Activated naive CD8-positive, alpha-beta T cell treated with anti-CD3 and anti-CD28 coated beads, Interleukin-2, amount 50 U/mL, for 16 hours (primary cell): ENCODE measurements around the gene APC2.
"Not testable (repeated sequence)": the region's sequence is repeated elsewhere in the genome, so short reads cannot be mapped to it uniquely, and the experiment has no call there.

ENCODE experiments used
- DNase-seq: peaks from one replicate; pipeline ENCODE4 v3.0.0-alpha.2; 2020; ENCODE audit warnings: low read depth, low spot score

The APC2 gene

GRCh38 chr19:1466018-1466460 lies 16.1 kb downstream of the APC2 start:
- no peak for DNase-seq

- no peak for DNase-seq
These were observed 16.7 kb downstream of the APC2 start for GRCh38 chr19:1466461-1467214.

DNA sequence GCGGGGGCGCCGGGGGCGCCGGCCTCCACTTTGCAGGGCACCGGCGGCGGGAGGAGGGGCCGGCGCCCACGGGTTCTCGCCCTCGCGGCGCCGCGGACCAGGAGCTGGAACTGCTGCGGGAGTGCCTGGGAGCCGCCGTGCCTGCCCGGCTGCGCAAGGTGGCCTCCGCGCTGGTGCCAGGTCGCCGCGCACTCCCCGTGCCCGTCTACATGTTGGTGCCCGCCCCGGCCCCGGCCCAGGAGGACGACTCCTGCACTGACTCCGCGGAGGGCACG lies 17.2 kb downstream of the APC2 start:
- no peak for DNase-seq

GRCh38 chr19:1467490-1468273 lies 17.8 kb downstream of the APC2 start:
- no peak for DNase-seq

DNA sequence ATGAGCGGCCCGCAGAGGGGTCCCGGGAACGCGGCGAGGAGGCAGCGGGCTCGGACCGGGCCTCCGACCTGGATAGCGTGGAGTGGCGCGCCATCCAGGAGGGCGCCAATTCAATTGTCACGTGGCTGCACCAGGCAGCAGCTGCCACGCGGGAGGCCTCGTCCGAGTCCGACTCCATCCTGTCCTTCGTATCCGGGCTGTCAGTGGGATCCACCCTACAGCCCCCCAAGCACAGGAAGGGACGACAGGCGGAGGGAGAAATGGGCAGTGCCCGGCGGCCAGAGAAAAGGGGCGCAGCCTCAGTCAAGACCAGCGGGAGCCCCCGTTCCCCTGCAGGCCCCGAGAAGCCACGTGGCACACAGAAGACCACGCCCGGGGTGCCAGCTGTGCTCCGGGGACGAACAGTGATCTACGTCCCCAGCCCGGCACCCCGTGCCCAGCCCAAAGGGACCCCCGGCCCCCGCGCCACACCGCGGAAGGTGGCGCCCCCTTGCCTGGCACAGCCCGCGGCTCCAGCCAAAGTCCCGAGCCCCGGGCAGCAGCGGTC lies 18.4 kb downstream of the APC2 start:
- DNase-seq, result no peak

DNA sequence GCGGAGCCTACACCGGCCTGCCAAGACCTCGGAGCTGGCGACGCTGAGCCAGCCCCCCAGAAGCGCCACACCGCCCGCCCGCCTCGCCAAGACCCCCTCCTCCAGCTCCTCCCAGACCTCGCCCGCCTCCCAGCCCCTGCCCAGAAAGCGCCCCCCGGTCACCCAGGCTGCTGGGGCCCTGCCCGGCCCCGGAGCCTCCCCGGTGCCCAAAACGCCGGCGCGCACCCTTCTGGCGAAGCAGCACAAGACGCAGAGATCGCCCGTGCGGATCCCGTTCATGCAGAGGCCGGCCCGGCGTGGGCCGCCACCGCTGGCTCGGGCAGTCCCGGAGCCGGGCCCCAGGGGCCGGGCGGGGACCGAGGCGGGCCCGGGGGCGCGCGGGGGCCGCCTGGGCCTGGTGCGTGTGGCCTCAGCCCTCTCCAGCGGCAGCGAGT lies 18.9 kb downstream of the APC2 start:
- no peak for DNase-seq

DNA sequence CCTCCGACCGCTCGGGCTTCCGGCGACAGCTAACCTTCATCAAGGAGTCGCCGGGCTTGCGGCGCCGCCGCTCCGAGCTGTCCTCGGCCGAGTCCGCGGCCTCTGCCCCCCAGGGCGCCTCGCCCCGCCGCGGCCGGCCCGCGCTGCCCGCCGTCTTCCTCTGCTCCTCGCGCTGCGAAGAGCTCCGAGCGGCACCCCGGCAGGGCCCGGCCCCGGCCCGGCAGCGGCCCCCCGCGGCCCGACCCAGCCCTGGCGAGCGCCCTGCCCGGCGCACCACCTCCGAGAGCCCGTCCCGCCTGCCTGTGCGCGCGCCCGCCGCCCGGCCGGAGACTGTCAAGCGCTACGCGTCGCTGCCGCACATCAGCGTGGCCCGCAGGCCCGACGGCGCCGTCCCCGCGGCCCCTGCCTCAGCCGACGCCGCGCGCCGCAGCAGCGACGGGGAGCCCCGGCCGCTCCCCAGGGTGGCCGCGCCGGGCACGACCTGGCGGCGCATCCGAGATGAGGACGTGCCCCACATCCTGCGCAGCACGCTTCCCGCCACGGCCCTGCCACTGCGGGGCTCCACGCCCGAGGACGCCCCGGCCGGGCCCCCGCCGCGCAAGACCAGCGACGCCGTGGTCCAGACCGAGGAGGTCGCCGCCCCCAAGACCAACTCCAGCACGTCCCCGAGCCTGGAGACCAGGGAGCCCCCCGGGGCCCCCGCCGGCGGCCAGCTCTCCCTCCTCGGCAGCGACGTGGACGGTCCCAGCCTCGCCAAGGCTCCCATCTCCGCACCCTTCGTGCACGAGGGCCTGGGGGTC lies 19.5 kb downstream of the APC2 start:
- DNase-seq, result no peak

DNA sequence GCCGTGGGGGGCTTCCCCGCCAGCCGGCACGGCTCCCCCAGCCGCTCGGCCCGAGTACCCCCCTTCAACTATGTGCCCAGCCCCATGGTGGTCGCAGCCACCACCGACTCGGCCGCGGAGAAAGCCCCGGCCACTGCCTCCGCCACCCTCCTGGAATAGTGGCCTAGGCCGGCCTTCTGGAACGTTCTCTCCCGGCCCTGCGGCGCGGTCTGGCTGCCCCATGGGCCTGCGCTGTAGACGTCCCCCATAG lies 20.1 kb downstream of the APC2 start:
- DNase-seq, result no peak

GRCh38 chr19:1470305-1471009 lies 20.5 kb downstream of the APC2 start:
- DNase-seq, result peak; percentile 51

DNA sequence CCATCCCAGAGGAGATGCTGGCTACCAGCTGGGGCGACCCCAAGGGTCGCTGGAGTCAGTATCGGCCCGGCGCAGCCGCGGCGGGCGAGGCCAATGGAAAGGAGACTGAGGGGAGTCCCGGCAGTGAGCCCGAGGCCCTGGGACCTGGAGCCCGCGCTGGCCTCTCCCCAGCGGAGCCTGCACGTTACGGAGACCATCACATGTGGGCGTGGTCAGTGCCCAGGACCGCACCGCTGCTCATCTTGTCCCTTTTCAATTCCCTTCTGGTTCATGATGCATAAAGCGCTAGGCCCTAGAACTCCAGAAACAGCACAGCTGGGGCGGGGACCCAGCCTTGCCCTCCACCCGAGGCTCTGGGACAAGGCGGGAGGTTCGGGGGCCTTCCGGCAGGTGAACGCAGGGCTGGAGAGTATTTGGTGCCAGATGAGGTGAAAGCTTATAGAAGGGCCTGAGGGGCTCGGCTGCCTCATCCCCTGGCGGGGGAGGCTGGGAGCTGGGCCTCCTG lies 21.1 kb downstream of the APC2 start:
- no peak for DNase-seq

DNA sequence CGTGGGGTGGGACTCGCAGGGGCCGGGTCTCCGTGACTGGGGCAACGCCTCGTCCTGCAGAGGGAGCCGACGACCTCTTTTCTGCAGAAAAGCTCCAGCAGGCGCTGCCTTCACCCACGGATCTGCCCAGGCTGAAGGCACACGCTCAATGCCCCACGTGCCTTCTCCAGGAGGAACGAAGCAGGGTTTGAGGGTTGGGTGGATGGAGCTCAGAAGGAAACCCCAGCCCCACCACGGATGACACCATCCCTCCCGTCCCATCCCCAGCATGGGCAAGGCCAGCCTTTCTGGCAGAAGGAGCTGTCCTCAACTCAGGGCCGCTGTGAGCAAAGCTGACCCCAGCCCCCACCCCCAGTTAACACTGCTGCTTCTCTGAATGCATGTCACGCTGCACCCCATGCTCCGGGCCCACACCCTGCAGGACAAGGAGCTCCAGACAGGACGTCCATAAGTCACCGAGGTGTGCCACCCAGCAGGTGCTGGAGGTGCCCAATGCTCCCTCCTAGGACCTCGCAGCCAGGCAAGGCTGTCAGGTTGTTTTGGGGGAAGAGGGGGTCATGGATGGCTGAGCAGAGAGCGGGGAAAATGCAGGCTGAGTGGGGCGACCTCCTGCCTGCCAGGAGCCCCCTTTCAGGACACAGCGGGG lies 21.7 kb downstream of the APC2 start:
- DNase-seq, result no peak

DNA sequence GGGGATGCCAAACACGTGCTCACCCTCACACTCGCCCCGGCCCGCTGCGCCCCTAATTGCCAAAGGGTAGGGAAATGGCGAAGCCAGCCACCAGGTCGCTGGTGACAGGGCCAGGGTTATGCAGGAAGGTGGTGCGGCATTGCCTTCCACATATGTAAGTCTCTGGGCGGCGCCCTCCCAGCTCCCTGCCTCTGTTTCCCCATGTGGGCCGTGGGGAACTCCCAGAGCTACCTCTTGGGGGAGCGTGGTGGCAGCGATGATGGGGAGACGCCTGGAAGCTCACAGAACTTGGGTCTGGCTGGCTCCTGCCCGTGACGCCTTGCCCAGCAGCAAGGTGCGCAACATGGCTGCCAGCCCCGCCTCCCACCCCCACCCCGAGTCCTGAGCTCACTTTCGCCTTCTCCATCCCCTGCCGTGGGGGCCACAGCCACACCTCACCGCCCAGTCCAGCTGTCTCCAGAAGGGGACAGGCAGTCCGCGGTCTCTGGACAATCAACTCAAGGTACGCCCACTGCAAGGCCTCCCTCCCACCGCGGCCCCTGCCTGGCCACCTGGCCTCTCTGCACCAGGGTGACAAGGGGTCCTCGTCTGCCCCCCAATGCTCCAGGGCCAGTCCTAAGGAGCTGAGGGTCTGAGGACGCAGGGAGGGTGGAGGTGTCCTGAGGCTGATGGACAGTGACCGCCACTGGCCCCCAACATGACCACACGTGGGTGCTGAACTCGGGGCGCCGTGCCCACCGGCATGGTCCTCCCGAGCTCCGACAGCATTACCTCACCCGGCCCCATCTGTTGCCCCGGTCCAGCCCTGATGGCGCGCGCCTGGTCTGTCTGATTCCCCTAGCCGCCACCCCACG lies 22.5 kb downstream of the APC2 start:
- no peak for DNase-seq

DNA sequence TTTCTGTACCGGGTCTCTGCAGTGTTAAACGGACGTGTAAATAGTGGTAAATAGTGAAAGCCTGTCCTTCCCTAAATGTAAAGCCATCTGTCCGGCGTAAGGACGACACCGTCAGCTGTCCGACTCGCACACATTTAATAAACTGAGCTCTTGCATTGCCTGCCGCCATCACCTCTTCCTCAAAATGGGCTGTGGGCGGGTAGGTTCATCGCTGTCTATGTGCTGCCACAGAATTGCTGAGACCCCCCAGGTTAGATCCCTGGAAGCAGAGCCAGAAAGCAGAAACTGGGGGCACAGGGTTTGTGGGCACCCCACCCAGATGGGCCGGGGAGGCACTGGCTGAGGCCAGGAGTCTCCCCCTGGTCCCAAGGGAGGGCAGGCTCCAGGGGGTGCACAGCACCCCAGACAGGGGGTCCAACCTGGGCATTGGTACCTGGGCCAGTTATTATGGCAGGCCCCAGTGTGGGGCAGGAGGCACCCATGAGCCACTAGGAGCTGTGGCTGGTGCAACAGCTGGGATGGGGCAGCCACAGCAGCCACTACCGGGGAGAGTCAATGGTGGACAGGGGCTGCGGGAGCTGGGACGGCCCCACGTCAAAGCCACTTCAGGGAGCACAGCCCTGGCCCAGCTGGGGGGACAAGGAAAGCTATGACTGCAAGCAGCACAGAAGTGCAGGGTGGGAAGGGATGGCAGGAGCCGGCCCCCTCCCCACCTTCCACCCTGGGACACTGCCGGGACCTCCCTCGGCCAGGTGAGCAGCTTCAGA lies 23.3 kb downstream of the APC2 start:
- no peak for DNase-seq

DNA sequence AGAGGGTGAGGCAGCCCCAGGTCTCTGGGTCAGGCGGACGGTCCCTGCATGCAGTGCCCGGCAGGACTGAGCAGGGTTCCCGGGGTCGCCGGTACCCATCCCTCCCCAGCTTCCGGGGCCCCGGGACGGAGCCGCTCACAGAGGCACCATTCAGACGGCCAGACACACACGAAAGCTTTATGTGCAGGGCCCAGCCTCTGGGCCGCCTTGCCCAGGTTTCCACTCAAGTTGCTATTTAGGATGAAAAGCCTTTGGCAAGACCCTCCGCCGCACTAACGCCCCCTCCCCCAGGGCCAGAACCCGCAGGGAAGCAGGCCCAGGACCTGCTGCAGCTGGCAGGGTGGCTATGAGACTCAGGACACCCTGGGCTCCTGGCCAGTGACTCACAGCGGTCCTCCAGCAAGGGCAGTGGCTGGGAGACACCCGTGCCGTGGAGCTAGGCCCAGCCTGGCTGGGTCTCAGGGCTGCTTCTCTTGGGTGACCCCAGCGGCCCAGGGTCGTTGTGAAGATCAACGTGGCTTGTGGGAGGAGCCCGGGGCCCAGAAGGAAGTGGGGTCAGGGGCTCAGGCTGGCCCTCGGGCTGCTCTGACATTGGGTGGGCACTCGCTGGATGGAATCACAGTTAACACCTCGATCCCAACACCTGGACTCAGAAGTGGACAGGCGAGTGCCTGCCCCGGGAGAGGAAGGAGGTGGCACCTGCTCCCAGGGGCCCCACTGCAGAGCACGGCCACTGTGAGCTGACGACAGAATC lies 24.3 kb downstream of the APC2 start:
- DNase-seq, result no peak

DNA sequence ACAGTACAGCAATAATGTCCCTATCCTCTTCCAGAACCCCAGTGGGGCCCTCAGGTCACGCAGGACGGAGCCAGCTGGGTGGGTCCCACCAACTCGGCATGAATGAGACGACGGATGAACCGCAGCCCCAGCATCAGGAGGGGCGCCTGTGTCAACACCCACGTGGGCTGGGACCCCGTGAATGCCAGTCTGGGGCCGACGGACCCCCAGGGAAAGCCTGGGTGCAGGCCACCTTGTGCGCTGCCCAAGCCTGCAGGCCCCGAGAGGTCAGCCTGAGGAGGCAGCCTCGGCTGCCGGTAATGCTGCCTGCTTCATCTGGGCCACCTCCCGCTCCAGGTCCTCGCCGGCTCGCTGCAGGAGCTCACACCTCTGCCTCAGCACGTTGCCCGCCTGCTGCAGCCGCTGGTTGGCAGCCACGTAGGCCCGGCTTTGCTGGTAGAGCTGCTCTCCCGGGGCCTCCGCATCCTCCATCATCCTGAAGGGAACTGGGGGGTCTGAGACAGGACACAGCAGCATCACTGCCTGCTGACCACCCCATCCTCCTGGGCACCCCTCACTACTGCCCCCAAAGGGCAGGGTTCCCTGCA lies 24.9 kb downstream of the APC2 start:
- no peak for DNase-seq

DNA sequence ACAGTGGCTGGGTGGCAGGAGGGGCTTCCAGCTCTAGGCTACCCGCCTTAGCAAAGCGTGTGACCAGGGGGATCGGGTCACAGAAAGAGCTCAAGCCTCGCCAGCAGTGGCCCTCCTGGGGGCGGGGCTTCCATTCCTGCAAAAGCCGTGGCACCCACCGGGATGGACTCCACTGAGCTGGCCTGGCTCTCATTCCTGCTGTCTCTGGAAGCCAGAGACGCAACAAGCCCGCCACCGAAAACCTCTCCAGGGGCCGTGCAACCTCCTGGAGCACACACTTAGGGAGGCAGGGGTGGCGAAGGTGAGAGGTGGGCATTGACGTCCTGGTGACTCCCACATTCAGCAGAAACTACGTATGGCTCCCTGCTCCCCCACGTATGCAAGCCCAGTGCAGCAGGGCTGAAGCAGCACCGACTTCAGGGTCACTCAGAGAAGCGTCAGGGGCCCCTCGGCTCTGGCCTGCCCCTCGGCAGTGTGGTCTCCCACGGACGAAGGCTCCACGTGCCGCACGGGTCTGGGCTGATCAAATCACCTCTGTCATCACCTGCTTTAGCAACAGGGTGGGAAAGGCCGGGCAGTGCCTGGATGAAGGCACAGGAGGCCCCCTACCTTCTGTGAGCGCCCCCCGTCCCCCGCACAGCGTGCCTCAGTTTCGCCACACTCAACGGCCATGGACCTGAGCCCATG lies 26.0 kb downstream of the APC2 start:
- DNase-seq, result no peak

GRCh38 chr19:1477056-1477455 lies 27.1 kb downstream of the APC2 start:
- not testable (repeated sequence) for DNase-seq
